Ascending aorta (tissue), 2 donors: ENCODE measurements around the gene TAF7L. TPM values are rescaled to one million over a fixed set of nuclear protein-coding genes. Genes with fewer than 3 reads are reported as not detected.
"Not testable (repeated sequence)": the region's sequence is repeated elsewhere in the genome, so short reads cannot be mapped to it uniquely, and the experiment has no call there.

Experiments
- DNase-seq, 2 donors: peaks; one replicate each; pipeline ENCODE4 v3.0.0-alpha.2; 2019; ENCODE audit warnings: low spot score in 2 of 2
- H3K27ac ChIP-seq, 2 donors: fragments of 200-600 bp; sonication (generic); one replicate each; pipeline ENCODE4 v1.5.1; 2016 to 2017; ENCODE audit warnings: mild to moderate bottlenecking in 1 of 2
- H3K27me3 ChIP-seq: fragments of 200-600 bp; sonication (generic); one replicate; pipeline ENCODE4 v1.5.1; 2017
- H3K36me3 ChIP-seq, 2 donors: fragments of 200-600 bp; sonication (generic); one replicate each; pipeline ENCODE4 v1.5.1; 2016
- H3K4me1 ChIP-seq, 2 donors: fragments of 200-600 bp; sonication (generic); one replicate each; pipeline ENCODE4 v1.5.1; 2016 to 2017; ENCODE audit warnings: mild to moderate bottlenecking in 1 of 2
- H3K4me3 ChIP-seq, 2 donors: fragments of 200-600 bp; sonication (generic); one replicate each; pipeline ENCODE4 v1.5.1; 2016 to 2017; ENCODE audit warnings: mild to moderate bottlenecking in 1 of 2
- H3K9me3 ChIP-seq, 2 donors: fragments of 200-600 bp; sonication (generic); one replicate each; pipeline ENCODE4 v1.5.1; 2016
- CTCF ChIP-seq, 3 experiments: fragments of 200-600 bp in 2 of 3; fragments of 450-650 bp in 1 of 3; sonication (generic) in 2 of 3; IDR thresholded peaks; one replicate each; pipeline ENCODE4 v1.5.1; 2016 to 2019; ENCODE audit warnings: antibody characterized with exemption in 3 of 3, mild to moderate bottlenecking in 1 of 3, moderate library complexity in 1 of 3
- intact Hi-C: fragments of 100-400 bp; cut with DNase I; formaldehyde crosslinking; loops from one replicate; pipeline ENCODE4 v1.15.1; 2023
- total RNA-seq: library from RNA; depleted of rRNA; stranded (reverse); fragments of >200 nt; gene quantifications from one replicate; pipeline ENCODE4 v1.1.0, GENCODE V29; 2016

The TAF7L gene
- total RNA-seq: not detected

- Histone ChIP-seq H3K4me1 (no peaks in the 10 kb centered on the region), H3K27me3 (no peaks in the 10 kb centered on the region), H3K36me3 (no peaks in the 10 kb centered on the region), H3K27ac (no peak within 1 kb of the TSS), H3K9me3 (no peaks in the 10 kb centered on the region), H3K4me3 (peak within 1 kb of the TSS; percentile 18 to 55)
- intact Hi-C loops: no loop called here
- no peak for DNase-seq
- TF ChIP-seq CTCF (IDR thresholded peaks at IDR 0.05): no peak
Measured at GRCh38 chrX:101290957-101291603, at the start of gene TAF7L. TSS of gene TAF7L (minus strand) at chrX:101291334. CDS start at chrX:101287543, 3,791 bp downstream.

GRCh38 chrX:101337776-101338271, 46.7 kb upstream of the TAF7L start:
- intact Hi-C loops: no loop called here
- no peak overlapping the region for H3K4me3 ChIP-seq
- no peaks in the 10 kb centered on the region for H3K9me3 ChIP-seq
- H3K36me3 ChIP-seq: no peaks in the 10 kb centered on the region
- H3K4me1 ChIP-seq: no peaks in the 10 kb centered on the region
- no peak overlapping the region for H3K27ac ChIP-seq
- TF ChIP-seq CTCF (IDR thresholded peaks at IDR 0.05): no peak
- no peaks in the 10 kb centered on the region for H3K27me3 ChIP-seq
- no peak for DNase-seq

- intact Hi-C loops, H3K27ac ChIP-seq, H3K4me3 ChIP-seq, H3K4me1 ChIP-seq, H3K9me3 ChIP-seq, DNase-seq, H3K36me3 ChIP-seq, H3K27me3 ChIP-seq: not testable (repeated sequence)
Measured at GRCh38 chrX:101334310-101334709, 43.2 kb upstream of the TAF7L start.

GRCh38 chrX:101326600-101326999, 35.5 kb upstream of the TAF7L start:
- DNase-seq, H3K27ac ChIP-seq, H3K4me1 ChIP-seq, H3K9me3 ChIP-seq, H3K36me3 ChIP-seq, H3K4me3 ChIP-seq, intact Hi-C loops, H3K27me3 ChIP-seq: not testable (repeated sequence)

- TF ChIP-seq CTCF (IDR thresholded peaks at IDR 0.05): no peak
- intact Hi-C loops: no loop called here
- DNase-seq: no peak
Measured at GRCh38 chrX:101303790-101304189, 12.7 kb upstream of the TAF7L start.

GRCh38 chrX:101295603-101296002, 4.5 kb upstream of the TAF7L start:
- DNase-seq, H3K27ac ChIP-seq, H3K4me3 ChIP-seq, intact Hi-C loops, H3K9me3 ChIP-seq, H3K36me3 ChIP-seq, H3K27me3 ChIP-seq, H3K4me1 ChIP-seq: not testable (repeated sequence)

More at GRCh38 chrX:101303790-101304189, 12.7 kb upstream of the TAF7L start:
- Histone ChIP-seq H3K4me3 (no peak overlapping the region), H3K27ac (no peak overlapping the region), H3K27me3 (no peaks in the 10 kb centered on the region), H3K9me3 (no peaks in the 10 kb centered on the region), H3K4me1 (no peaks in the 10 kb centered on the region), H3K36me3 (no peaks in the 10 kb centered on the region)

GRCh38 chrX:101287402-101287801, 3.7 kb downstream of the TAF7L start:
- Histone ChIP-seq H3K36me3 (no peaks in the 10 kb centered on the region), H3K27me3 (no peaks in the 10 kb centered on the region), H3K4me3 (no peak overlapping the region), H3K27ac (no peak overlapping the region), H3K9me3 (no peaks in the 10 kb centered on the region), H3K4me1 (no peaks in the 10 kb centered on the region)
- no peak for DNase-seq
- TF ChIP-seq CTCF (IDR thresholded peaks at IDR 0.05): peak; percentile 8 to 53 (median 43)
- intact Hi-C loops: no loop called here
